ENCODE results near the gene SPARC. TPM values are rescaled to one million over a fixed set of nuclear protein-coding genes. Genes with fewer than 3 reads are reported as not detected.

Gene SPARC
- total RNA-seq, 1 donor from 2014 or later: 435 TPM

DNA sequence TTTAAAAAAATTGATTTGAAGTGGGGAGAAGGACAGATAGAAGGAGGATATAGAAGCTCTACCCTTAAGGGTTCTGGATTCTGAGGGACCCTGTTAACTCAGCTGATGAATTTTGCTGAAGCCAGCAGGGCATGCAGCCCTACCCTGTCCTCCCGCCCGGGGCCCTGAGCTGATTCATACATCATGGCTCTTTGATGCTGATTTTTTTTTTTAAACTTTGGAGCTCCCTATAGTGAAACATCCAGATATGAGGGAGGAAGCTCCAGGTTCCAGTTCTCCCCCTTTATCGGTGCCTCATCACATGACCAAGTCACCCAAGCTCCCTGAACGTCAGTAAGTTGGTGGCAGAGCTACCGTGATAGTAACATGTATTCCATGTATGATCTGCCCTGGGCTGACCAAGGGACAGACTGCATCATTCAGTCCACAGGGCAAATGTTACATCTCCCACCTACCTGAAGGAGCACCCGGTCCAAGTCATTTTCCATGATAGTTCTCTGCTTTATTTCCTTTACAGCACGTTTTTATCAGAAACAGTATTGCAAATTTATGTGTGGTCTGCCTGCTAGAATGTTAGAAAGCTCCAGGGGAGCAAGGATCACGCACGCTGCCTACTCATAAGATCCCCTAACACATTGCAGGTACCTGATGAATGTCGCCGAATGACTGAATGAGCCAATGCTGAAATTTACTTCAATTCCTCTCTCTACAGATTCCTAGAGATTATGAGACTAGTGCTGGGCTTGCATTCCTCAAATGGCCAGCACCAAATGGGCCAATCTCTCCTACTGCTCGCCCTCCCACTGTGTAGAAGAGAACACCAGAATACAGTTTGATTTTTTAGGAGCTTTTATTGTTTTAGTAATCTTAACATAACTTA is 25.9 kb downstream of the SPARC start:
- Mint-ChIP-seq H3K27me3 (ENCODE audit: low read depth) (no peaks in the 10 kb centered on the region), H3K4me1 (peaks cover 23% of the 10 kb centered on the region), H3K9me3 (no peaks in the 10 kb centered on the region), H3K36me3 (ENCODE audit: low read depth) (peaks cover 5% of the 10 kb centered on the region), H3K4me3 (no peak overlapping the region), H3K27ac (ENCODE audit: unreplicated experiment) (no peak overlapping the region)
- TF ChIP-seq, protein P1, sequence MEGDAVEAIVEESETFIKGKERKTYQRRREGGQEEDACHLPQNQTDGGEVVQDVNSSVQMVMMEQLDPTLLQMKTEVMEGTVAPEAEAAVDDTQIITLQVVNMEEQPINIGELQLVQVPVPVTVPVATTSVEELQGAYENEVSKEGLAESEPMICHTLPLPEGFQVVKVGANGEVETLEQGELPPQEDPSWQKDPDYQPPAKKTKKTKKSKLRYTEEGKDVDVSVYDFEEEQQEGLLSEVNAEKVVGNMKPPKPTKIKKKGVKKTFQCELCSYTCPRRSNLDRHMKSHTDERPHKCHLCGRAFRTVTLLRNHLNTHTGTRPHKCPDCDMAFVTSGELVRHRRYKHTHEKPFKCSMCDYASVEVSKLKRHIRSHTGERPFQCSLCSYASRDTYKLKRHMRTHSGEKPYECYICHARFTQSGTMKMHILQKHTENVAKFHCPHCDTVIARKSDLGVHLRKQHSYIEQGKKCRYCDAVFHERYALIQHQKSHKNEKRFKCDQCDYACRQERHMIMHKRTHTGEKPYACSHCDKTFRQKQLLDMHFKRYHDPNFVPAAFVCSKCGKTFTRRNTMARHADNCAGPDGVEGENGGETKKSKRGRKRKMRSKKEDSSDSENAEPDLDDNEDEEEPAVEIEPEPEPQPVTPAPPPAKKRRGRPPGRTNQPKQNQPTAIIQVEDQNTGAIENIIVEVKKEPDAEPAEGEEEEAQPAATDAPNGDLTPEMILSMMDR (conservative IDR thresholded peaks at IDR 0.05): no peak
- no peak for DNase-seq (ENCODE audit: low read depth, low spot score)

DNA sequence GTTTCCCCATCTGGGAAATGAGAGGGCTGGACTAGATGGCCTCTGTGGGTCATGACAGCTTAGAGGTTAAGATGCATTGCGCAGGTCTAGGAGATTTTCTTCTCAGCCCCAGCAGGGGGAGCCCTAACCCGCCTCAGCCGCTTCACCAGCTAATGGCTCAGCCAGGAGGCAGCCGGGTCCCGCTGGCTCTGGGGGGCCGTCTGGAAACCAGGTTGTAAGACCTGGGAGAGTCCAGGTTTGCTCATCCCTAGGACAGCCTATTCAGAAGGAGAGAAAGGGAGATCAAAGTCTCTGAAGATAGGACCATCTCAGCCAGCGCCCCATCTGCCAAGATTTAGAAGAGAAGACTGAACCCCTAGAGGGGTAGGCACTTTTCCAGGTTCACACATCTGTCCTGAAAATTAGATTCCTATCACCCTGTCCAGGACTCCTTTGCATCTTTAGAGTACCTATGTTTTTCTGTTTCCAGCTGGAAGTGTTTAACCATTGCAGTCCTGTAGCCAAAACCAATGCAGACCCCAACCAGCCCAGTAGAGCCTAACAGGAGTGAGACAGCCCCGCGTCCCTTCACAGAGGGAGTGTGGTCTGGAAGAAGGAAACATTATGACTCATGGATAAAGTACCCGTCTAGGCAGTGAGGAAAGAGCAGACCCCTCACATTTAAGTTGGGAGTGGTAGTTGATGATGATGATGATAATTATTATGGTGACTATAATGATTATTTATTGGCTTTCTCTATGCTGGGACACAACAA is 27.5 kb downstream of the SPARC start:
- peak; percentile 91 for DNase-seq (ENCODE audit: low read depth, low spot score)
- Mint-ChIP-seq H3K27ac (ENCODE audit: unreplicated experiment) (no peak overlapping the region), H3K4me1 (peaks cover 13% of the 10 kb centered on the region), H3K4me3 (no peak overlapping the region), H3K9me3 (no peaks in the 10 kb centered on the region), H3K36me3 (ENCODE audit: low read depth) (peaks cover 3% of the 10 kb centered on the region), H3K27me3 (ENCODE audit: low read depth) (no peaks in the 10 kb centered on the region)
- TF ChIP-seq, protein P1 (conservative IDR thresholded peaks at IDR 0.05): peak; percentile 94

DNA sequence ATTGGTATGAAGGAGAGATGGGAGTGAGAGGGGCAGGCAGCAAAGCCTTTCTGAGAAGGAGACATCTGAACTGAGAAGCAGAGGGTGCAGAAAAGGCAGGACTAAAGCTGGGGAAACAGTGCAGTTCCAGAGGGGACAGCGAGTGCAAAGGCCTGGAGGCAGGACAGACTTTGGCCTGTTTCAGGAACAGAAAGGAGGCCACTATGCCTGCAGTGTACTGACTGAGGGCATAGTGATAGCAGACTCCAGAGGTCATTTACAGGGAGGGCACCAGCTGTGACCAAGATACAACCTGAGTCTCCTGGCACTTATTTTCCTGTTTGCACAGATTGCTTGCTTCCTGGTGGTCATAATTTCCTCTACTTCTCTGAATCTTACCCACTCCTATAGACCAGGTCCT is 29.6 kb downstream of the SPARC start:
- TF ChIP-seq, protein P1 (conservative IDR thresholded peaks at IDR 0.05): no peak

DNA sequence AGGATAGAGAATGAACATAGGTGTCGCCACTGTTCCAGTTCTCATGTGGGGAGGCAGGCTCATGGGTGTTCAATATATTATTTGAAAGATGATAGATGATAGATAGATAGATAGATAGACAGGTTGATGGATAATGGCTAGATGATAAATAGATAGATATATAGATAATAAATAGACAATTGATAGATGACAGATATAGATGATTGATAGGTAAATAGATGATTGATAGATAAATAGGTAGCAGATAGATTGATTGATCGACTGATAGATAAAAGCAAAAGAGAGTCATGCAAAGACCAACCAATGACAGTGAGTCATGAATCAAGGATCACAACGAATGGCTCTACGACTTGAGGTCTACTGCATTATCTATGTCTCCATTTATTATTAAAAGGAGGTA is 30.4 kb downstream of the SPARC start:
- no peaks in the 10 kb centered on the region for H3K36me3 Mint-ChIP-seq (ENCODE audit: low read depth)
- no peaks in the 10 kb centered on the region for H3K9me3 Mint-ChIP-seq
- no peaks in the 10 kb centered on the region for H3K27me3 Mint-ChIP-seq (ENCODE audit: low read depth)
- H3K4me1 Mint-ChIP-seq: peaks cover 8% of the 10 kb centered on the region
- H3K4me3 Mint-ChIP-seq: no peak overlapping the region
- no peak for DNase-seq (ENCODE audit: low read depth, low spot score)
- H3K27ac Mint-ChIP-seq (ENCODE audit: unreplicated experiment): no peak overlapping the region
- TF ChIP-seq, protein P1 (conservative IDR thresholded peaks at IDR 0.05): no peak

More for the DNA sequence above, 29.6 kb downstream of the SPARC start:
- Mint-ChIP-seq H3K4me1 (peaks cover 8% of the 10 kb centered on the region), H3K36me3 (ENCODE audit: low read depth) (no peaks in the 10 kb centered on the region), H3K9me3 (no peaks in the 10 kb centered on the region), H3K27me3 (ENCODE audit: low read depth) (no peaks in the 10 kb centered on the region), H3K27ac (ENCODE audit: unreplicated experiment) (no peak overlapping the region), H3K4me3 (no peak overlapping the region)
- DNase-seq (ENCODE audit: low read depth, low spot score): no peak

DNA sequence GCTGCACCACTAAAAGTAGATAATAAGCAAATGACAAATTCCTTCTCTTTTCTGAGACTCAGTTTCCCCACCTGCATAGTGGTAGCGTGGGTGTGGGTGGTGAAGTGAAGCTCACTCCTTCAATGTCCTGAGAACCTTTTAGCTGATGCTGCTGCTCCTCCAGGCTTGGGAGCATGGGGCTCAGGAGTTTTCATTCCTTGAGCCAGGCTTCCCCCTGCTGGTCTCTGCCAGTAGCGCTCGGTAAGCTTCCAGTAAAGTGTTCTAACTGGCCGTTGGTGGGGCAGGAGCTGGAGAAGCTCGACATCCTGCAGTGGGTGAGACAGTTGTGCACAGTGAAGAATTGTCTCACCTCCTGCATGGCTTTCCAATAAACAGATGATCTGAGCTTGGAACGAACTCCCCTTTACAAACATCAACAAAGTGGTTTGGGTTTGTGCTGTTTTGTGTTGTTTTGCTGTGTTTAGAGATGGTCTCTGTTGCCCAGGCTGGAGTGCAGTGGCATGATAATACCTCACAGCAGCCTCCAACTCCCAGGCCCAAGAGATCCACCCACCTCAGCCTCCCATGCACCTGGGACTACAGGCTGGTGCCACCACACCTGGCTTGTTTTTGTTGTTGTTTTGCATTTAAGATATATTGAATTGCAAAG is 34.6 kb downstream of the SPARC start:
- peak; percentile 78 for DNase-seq (ENCODE audit: low read depth, low spot score)
- H3K4me1 Mint-ChIP-seq: no peaks in the 10 kb centered on the region
- H3K27ac Mint-ChIP-seq (ENCODE audit: unreplicated experiment): no peak overlapping the region
- TF ChIP-seq, protein P1 (conservative IDR thresholded peaks at IDR 0.05): peak; percentile 92
- no peaks in the 10 kb centered on the region for H3K9me3 Mint-ChIP-seq
- no peaks in the 10 kb centered on the region for H3K27me3 Mint-ChIP-seq (ENCODE audit: low read depth)
- no peaks in the 10 kb centered on the region for H3K36me3 Mint-ChIP-seq (ENCODE audit: low read depth)
- no peak overlapping the region for H3K4me3 Mint-ChIP-seq
